GM20000 (cell line): Measurements from ENCODE around the gene CDHR3.

Source experiments
- DNase-seq: peaks from one replicate; pipeline ENCODE4 v3.0.0; 2012; ENCODE audit warnings: low spot score
- CTCF ChIP-seq: IDR thresholded peaks from 2 replicates; pipeline ENCODE4 v1.5.1; 2012; ENCODE audit warnings: mild to moderate bottlenecking, control low read depth; ENCODE audit errors: extremely low read depth, missing control alignments

The CDHR3 gene

DNA sequence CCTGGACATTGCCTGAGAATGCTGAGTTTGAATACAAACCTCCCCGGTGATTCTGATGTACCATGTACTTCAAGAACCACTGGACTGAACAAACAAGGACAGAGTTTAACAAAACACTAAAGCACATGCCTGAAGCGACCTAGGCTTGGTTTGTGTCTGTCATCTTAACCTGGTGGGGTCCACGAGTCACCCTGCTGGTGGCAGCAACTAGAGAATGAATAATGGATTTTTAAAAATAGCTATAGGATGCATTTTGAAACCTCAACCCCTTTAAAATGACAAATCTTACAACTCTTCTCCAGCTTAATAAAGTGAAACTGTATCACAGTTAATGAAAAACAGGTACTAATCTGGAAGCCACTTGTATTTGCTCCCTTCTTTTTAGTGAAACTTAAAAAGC lies 25.2 kb downstream of the CDHR3 start:
- no peak for DNase-seq
- no peak for TF ChIP-seq CTCF

DNA sequence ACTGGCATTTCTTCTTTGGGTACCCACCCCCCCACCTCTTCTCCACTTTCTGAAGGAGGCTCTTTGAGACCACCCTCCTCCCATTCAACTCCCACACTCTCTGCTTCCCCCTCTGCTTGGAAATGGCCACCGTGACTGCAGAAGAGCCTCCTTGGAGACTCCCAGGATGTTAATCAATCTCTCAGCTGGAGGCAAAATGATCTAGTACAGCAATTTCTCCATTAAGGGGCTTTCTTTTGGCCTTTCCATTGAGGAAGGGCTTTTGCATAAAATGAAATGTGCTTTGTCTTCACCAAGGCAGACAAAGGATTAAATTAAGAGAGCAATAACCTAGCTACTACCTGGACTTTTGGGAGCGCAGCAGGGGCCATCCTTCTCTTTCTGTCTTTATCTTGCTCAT lies 26.1 kb downstream of the CDHR3 start:
- TF ChIP-seq CTCF: no peak
- no peak for DNase-seq

GRCh38 chr7:105989686-105990085 lies 26.6 kb downstream of the CDHR3 start:
- no peak for TF ChIP-seq CTCF
- no peak for DNase-seq

GRCh38 chr7:105990141-105990540 lies 27.1 kb downstream of the CDHR3 start:
- TF ChIP-seq CTCF: no peak
- no peak for DNase-seq

DNA sequence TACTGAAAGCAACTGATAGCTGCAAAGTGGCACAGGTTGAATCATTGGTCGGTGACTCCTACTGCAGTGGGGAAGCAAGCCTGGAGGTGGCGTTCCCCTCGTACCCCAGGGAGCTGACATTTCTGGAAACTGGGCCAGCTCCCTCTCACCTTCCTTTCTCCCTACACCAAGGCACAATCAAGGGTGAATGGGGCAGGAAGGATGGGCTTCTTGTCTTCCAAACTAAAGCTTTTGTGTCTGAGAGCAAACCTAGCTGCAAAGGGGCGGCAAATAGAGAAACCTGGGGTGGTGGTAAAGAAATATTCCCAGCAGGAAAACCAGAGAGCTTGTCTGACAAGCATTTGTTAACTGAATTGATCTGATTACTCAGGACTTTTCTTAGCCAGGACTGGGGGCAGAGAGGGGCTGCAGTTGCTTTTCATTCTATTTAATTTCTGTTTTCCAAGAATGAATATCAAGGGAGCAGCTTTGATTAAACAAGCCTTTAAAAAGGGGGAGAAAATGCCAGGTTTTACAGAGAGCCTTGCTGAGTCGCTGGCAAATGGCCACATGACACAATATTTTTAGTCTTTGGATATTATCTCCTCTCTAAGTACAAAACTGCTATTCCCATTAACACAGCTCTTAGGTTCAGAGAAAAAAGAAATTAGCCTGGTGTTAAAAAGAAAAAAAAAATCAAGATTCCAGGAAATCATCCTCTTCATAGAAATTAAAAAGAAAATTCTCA lies 27.8 kb downstream of the CDHR3 start:
- TF ChIP-seq CTCF: no peak
- no peak for DNase-seq

GRCh38 chr7:105992905-105993304 lies 29.8 kb downstream of the CDHR3 start:
- no peak for TF ChIP-seq CTCF
- DNase-seq: no peak

GRCh38 chr7:105996860-105997737 lies 34.0 kb downstream of the CDHR3 start:
- TF ChIP-seq CTCF: no peak
- no peak for DNase-seq
